T1000 (cell line): Measurements from ENCODE around the gene PTRHD1.

ENCODE experiments used
- DNase-seq: peaks from one replicate; lab custom pipeline; 2025; ENCODE audit warnings: mixed read lengths; lab: John Stamatoyannopoulos, UW

PTRHD1 gene

DNA sequence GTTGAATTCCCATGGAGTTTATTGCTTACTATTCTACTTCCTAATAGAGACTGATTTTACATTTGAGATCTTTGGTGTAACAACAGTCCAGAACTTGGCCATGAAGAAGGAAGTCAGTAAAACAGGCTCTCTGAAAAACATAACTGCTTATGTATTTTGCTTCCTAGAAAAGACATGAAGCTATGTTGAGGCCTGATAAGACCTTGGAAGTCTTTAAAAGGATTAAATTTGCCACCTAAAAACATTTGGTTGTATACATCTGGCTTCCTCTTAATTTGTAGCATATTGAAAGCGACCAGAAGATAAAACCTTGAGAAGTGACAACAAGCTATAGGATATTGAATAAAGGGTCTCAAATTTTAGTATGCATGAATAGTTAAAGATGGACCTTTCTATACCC lies 36.4 kb downstream of the PTRHD1 start:
- no peak for DNase-seq

DNA sequence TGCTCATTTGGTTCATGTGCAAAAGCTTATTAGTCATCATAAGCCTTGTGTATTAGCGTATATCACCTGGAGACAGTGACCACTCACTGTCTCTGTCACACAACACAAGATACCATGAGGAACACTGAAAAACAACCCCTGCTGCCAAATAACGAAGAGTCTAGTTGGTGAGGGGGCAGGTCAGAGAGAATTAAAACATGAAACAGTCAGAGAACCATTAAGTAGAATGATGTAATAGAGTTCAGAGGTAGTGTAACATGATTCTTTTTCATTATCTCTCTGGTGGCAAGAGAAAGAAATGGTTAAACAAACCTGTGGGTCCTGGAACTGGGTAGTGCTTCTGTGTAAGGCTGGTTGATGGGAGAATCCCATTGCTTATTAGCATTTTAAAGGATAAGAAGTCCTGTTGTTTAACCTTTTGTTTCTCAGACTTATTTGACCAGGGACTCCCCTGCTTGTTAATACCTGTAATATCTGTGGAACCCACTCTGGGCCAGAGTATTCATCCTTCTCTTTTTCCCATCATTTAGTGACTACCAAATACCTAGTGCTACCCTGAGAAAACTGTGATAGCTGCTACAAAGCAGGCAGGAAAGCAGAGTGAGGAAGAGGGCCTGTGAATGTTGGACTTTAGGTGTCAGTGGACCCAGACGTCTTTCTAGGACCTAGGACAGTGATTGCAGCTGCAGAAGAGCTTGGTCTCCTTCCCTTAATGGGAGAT lies 38.0 kb downstream of the PTRHD1 start:
- DNase-seq = no peak

DNA sequence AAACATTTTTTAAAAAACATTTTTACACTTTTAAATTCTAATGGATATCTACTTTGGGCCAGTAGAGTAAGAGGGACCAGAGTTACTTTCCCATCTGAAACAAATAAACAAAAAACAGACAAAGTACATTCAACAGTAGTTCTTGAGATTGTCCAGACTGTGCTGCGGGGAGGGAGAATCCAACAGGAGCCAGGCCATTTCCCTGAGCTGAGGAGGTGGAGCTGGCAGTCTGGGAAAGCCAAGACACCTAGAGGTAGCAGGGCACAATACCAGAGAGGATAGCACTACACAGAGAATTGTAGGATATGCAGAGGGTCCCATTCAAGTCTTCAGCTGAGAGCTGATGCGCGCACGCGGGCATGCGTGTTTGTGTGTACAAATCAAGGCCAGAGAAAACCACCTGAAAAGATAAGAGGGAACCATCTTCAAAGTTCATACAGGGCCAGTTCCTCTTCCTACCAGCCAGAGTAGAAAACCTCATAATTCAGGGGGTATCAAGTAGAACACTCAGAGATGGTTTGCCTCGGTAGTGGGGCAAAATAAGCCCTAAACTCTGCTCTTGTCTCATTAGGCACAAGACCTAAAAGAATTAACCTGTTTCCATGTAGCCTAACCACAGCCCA lies 44.0 kb downstream of the PTRHD1 start:
- DNase-seq = no peak

DNA sequence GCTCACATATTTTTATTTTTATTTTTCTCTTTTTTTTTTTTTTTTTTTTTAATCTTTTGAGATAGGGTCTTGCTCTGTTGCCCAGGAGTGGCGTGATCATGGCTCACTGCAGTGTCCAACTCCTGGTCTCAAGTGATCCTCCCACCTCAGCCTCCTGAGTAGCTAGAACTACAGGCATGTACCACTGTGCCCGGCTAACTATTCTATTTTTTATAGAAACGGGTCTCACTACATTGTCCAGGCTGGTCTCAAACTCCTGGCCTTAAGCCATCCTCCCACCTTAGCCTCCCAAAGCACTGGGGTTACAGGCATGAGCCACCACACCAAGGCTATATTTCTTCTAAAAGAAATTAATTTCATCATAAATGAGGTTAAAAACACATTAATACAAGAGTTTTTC lies 45.9 kb downstream of the PTRHD1 start:
- no peak for DNase-seq

DNA sequence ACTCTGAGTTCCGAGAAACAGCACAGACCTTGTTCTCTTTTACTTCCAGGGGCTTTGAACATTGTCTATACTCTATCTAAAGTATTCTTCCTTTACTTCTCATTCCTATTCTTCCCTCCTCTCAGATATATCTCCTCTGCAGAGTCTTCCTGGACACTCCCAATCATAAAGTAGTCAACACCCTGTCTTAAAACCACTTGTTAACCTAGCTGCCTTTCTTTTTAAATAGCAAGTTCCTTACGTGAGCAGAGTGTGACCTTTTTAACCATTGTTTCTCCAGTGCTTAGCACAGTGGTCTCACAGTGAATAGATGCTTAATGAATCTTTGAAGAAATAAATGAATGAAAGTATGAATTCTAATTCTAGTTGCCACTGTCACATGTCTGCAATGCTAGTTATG lies 47.4 kb downstream of the PTRHD1 start:
- DNase-seq = no peak

DNA sequence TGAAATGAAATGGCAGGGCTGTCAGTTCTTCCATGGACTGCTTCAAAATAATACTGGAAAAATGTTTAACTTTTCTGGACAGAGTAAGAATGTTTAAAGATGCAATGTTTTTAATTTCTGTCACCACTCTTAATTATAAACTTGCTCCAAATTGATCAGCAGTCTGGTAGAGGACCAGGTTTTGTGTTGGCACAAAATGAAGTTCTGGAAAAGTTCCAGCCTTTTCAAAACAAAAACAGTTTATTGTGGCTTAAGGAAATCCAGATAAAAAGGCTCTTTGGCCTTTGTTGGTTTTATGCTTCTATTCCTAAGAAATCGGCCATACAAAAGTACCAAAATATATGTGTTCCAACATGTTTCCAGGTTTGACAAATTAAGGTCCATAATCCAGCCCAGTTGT lies 48.8 kb downstream of the PTRHD1 start:
- no peak for DNase-seq

DNA sequence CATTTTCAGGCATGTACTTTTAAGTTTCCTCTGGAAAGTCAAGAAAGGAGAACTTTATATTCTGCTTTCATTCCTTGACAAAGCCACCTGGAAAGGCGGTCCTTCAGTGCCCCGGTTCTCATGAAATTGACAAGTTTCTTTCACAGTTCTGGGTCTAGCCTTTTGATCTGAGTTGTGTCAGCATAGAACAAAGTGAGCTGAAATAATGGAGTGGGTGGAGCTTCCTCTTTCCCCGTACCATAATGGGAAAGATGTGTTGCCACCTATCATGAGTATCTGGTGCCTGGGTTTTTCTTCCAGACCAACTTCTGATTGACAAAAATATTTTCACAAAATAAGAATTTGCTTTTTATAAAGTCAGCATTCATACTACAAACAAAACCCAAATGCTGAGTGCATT lies 49.3 kb downstream of the PTRHD1 start:
- DNase-seq = no peak

DNA sequence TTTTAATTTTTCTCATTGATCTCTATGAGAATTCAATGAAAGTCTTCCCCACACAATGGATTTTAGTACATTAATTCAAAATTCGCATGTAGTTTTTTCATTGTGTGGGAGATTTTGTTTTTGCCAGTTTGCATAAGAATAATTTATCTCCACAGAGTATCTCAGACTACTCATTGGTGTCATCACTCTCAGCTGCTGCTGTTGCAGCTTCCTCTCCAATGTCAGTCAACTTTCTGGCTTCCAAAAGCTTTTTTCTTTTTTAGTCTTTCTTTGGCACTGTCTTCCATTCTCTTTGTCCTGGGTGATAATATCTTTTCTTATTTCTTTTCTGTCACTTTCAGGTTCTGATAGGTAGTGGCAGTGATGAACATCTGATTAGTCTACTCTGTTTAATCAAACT lies 50.5 kb downstream of the PTRHD1 start:
- DNase-seq = no peak

DNA sequence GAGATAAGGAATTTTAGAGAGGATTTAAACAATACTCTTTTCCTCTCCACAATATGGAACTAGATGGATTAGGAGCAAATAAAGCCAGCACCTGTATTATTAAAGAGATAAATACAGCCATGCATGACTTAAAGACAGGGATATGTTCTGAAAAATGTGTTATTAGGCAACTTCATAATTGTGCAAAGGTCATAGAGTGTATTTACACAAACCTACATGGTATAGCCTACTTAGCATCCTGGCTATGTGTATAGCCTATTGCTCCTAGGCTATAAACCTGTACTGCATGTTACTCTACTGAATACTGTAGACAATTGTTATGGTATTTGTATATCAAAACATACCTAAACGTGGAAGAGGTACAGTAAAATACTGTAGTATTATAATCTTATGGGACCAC lies 53.0 kb downstream of the PTRHD1 start:
- no peak for DNase-seq
